Esophagus squamous epithelium (tissue), 5 donors: ENCODE data around the gene DOK6. TPM values are rescaled to one million over a fixed set of nuclear protein-coding genes. Genes with fewer than 3 reads are reported as not detected.

Experiments used
- DNase-seq: peaks from one replicate; lab custom pipeline; 2025; lab: John Stamatoyannopoulos, UW
- H3K27ac ChIP-seq, 4 donors: fragments of 200-600 bp; sonication (generic); one replicate each; pipeline ENCODE4 v1.5.1; 2016 to 2019; ENCODE audit warnings: mild to moderate bottlenecking in 1 of 4
- H3K27me3 ChIP-seq, 4 donors: fragments of 200-600 bp; sonication (generic); 1 replicate in 3 of 4; 2 replicates in 1 of 4; pipeline versions ENCODE4 v1.5.1 to v1.6.0; 2017 to 2021; ENCODE audit warnings: antibody characterized with exemption in 1 of 4
- H3K36me3 ChIP-seq, 3 donors: fragments of 200-600 bp; sonication (generic); one replicate each; pipeline ENCODE4 v1.5.1; 2016 to 2019
- H3K4me1 ChIP-seq, 3 donors: fragments of 200-600 bp; sonication (generic); one replicate each; pipeline ENCODE4 v1.5.1; 2017 to 2019
- H3K4me3 ChIP-seq, 4 donors: fragments of 200-600 bp; sonication (generic); 1 replicate in 3 of 4; 2 replicates in 1 of 4; pipeline ENCODE4 v1.5.1; 2016 to 2019; ENCODE audit warnings: mild to moderate bottlenecking in 2 of 4, moderate library complexity in 1 of 4
- H3K9me3 ChIP-seq, 3 donors: fragments of 200-600 bp; sonication (generic); one replicate each; pipeline ENCODE4 v1.5.1; 2016 to 2019
- POLR2A ChIP-seq, 4 donors: fragments of 450-650 bp; IDR thresholded peaks; one replicate each; pipeline ENCODE4 v1.6.1; 2017; ENCODE audit warnings: antibody characterized with exemption in 4 of 4, mild to moderate bottlenecking in 4 of 4, moderate library complexity in 3 of 4
- WGBS, 2 donors: methylation state at CpG; one replicate each; pipeline ENCODE4 v1.1.5; 2018; 5-methylcytosine and 5-hydroxymethylcytosine counted together
- intact Hi-C: fragments of 100-400 bp; cut with DNase I; formaldehyde crosslinking; loops from one replicate; pipeline ENCODE4 v1.15.0; 2022
- total RNA-seq, 4 donors: library from RNA; depleted of rRNA; stranded (reverse); fragments of >200 nt; gene quantifications; one replicate each; pipeline ENCODE4 v1.1.0, GENCODE V29; 2016
- TF ChIP-seq, protein P1 (sequence below), 6 experiments: fragments of 450-650 bp in 4 of 6; fragments of 200-600 bp in 2 of 6; sonication (generic) in 2 of 6; IDR thresholded peaks; one replicate each; pipeline ENCODE4 v1.5.1; 2016 to 2019; ENCODE audit warnings: antibody characterized with exemption in 6 of 6, mild to moderate bottlenecking in 4 of 6, moderate library complexity in 4 of 6
- donor health status: DM: yes; HTN: yes; CAD: no.

The DOK6 gene
- total RNA-seq, 4 donors from 2014 or later, result 0.57 to 0.88 TPM; not detected in 2

GRCh38 chr18:69590150-69590549 lies 189.5 kb downstream of the DOK6 start:
- Histone ChIP-seq H3K36me3 (no peaks in the 10 kb centered on the region), H3K9me3 (no peaks in the 10 kb centered on the region), H3K27me3 (no peaks in the 10 kb centered on the region), H3K4me1 (no peaks in the 10 kb centered on the region), H3K27ac (no peak overlapping the region), H3K4me3 (no peak overlapping the region)
- no peak for DNase-seq
- intact Hi-C loops, result no loop called here
- WGBS, 2 donors, result 53 to 66% methylated on average over 3 of the region's 3 CpGs
- TF ChIP-seq, protein P1, sequence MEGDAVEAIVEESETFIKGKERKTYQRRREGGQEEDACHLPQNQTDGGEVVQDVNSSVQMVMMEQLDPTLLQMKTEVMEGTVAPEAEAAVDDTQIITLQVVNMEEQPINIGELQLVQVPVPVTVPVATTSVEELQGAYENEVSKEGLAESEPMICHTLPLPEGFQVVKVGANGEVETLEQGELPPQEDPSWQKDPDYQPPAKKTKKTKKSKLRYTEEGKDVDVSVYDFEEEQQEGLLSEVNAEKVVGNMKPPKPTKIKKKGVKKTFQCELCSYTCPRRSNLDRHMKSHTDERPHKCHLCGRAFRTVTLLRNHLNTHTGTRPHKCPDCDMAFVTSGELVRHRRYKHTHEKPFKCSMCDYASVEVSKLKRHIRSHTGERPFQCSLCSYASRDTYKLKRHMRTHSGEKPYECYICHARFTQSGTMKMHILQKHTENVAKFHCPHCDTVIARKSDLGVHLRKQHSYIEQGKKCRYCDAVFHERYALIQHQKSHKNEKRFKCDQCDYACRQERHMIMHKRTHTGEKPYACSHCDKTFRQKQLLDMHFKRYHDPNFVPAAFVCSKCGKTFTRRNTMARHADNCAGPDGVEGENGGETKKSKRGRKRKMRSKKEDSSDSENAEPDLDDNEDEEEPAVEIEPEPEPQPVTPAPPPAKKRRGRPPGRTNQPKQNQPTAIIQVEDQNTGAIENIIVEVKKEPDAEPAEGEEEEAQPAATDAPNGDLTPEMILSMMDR (IDR thresholded peaks at IDR 0.05), result no peak
- no peak for TF ChIP-seq POLR2A (IDR thresholded peaks at IDR 0.05)

DNA sequence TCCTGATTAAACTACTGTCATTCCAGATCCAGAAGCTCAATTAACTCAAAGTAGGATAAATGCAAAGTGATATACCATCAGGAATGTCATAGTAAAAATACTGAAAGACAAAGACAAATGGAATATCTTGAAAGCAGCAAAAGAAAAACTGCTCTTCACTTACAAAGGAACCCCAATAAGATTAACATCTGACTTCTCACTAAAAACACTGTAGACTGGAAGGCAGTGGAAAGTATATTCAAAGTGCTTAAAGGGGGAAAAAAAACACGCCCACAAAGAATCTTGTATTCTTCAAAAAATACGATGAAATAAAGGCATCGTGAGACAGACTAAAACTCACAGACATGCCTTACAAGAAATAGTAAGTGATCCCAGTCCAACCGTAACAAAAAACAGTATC lies 195.7 kb downstream of the DOK6 start:
- intact Hi-C loops, result no loop called here
- no peak overlapping the region for H3K27ac ChIP-seq
- H3K4me3 ChIP-seq, result no peak overlapping the region
- H3K4me1 ChIP-seq, result no peaks in the 10 kb centered on the region
- no peaks in the 10 kb centered on the region for H3K27me3 ChIP-seq
- no peaks in the 10 kb centered on the region for H3K36me3 ChIP-seq
- no peak for TF ChIP-seq POLR2A (IDR thresholded peaks at IDR 0.05)
- TF ChIP-seq, protein P1 (IDR thresholded peaks at IDR 0.05), result no peak
- no peak for DNase-seq
- peaks cover 0 to 9% (median 0%) of the 10 kb centered on the region in 3 donors for H3K9me3 ChIP-seq
- 83 to 91% methylated on average over 4 of the region's 4 CpGs for WGBS, 2 donors

GRCh38 chr18:69597561-69597960 lies 196.9 kb downstream of the DOK6 start:
- 80 to 85% methylated on average over 5 of the region's 5 CpGs for WGBS, 2 donors
- Histone ChIP-seq H3K27me3 (no peaks in the 10 kb centered on the region), H3K9me3 (peaks cover 0 to 9% (median 0%) of the 10 kb centered on the region in 3 donors), H3K36me3 (no peaks in the 10 kb centered on the region), H3K4me3 (no peak overlapping the region), H3K27ac (no peak overlapping the region), H3K4me1 (no peaks in the 10 kb centered on the region)
- no peak for DNase-seq
- no peak for TF ChIP-seq POLR2A (IDR thresholded peaks at IDR 0.05)
- TF ChIP-seq, protein P1 (IDR thresholded peaks at IDR 0.05), result no peak
- intact Hi-C loops, result no loop called here

DNA sequence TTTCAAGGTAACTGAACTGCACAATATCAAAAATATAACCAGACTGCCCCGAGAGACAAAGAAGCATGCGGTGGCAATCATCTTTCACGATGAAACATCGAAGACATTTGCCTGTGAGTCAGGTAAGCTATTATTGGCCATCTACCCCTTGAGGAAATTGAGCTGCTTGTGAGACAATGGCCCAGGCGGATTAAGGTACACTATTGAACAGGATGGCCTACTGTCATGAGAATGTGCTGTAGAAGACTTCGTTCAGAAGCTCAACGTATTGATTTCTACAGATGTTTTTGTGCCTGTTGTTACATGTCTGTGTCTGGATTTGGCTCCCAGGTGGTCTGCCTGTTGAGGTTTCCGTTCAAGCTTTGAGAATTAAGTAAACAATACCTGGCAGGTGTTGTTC lies 198.7 kb downstream of the DOK6 start:
- no peak for DNase-seq

DNA sequence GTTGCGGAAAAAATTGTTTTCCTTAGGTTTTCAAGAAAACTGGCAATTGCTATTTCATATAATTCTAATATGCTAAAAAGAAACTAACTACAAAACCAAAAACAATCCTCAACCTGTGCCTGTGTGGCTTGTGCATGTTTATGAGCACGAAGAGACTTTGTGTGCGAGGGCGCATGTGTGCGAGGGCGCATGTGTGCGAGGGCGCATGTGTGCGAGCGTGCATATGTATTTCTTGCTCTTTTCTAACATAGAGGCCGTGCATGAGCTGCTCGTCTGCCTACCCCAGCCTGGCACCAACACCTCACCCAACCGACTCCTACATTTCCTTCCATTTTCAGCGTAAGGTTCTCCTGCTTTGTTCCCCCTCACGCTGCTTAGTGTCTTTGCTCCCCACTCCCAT lies 211.6 kb downstream of the DOK6 start:
- WGBS, 2 donors, result 87 to 88% methylated on average over 14 to 15 of the region's 15 CpGs

More for the DNA sequence above, 198.7 kb downstream of the DOK6 start:
- H3K4me1 ChIP-seq, result no peaks in the 10 kb centered on the region
- no peak overlapping the region for H3K4me3 ChIP-seq
- intact Hi-C loops, result no loop called here
- no peak for TF ChIP-seq POLR2A (IDR thresholded peaks at IDR 0.05)
- TF ChIP-seq, protein P1 (IDR thresholded peaks at IDR 0.05), result no peak
- no peaks in the 10 kb centered on the region for H3K27me3 ChIP-seq
- 72 to 73% methylated on average over 8 of the region's 8 CpGs for WGBS, 2 donors
- no peaks in the 10 kb centered on the region for H3K36me3 ChIP-seq
- H3K9me3 ChIP-seq, result peaks cover 0 to 9% (median 0%) of the 10 kb centered on the region in 3 donors
- H3K27ac ChIP-seq, result no peak overlapping the region

More for the DNA sequence above, 211.6 kb downstream of the DOK6 start:
- Histone ChIP-seq H3K9me3 (no peaks in the 10 kb centered on the region), H3K36me3 (no peaks in the 10 kb centered on the region), H3K4me1 (no peaks in the 10 kb centered on the region), H3K4me3 (no peak overlapping the region), H3K27me3 (no peaks in the 10 kb centered on the region), H3K27ac (no peak overlapping the region)
- intact Hi-C loops, result no loop called here
- TF ChIP-seq, protein P1 (IDR thresholded peaks at IDR 0.05), result no peak
- TF ChIP-seq POLR2A (IDR thresholded peaks at IDR 0.05), result no peak
- DNase-seq, result no peak
